Measurements from ENCODE around the gene PPM1L. TPM values are rescaled to one million over a fixed set of nuclear protein-coding genes. Genes with fewer than 3 reads are reported as not detected.

The PPM1L gene
- total and polyA plus RNA-seq, 7 experiments from 2014 or later, result 0.48 to 19.1 (median 5.3) TPM

DNA sequence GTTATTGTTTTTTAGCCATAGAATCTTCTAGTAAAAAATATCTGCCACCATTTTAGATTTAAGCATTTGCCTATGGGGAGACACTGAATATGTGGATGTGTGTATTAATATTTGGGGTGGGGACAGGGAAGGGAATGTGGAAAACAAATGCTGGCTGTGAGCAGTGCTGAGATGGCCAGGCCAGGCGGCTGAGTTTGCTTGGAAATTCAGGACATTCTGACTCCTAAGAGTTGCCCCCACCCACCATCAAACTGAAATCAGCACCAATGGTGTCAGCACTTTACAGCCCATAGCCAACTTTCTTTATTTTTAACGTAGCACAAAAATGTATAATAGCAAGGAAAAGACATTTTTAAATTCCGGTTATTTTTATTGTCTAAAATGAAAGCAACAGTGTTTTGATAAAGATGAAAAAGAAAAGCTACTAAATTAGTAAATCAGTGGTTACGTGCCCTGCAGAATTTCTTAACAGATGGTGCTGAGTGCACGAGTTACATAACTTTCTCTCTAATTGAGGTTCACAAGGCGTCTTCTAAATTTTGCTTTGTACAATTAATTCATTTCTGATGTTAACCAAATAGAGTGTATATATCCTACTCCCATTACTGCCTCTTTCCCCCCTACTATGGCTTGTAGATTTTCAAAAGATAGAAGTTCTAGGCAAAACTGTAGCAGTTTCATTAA, 315.1 kb downstream of the PPM1L start:
- peaks cover 0 to 3% (median 0%) of the 10 kb centered on the region in 11 donors for H3K9me3 Mint-ChIP-seq
- Histone ChIP-seq H3K27me3 (ENCODE audit: control insufficient read depth in 2 of 2, insufficient read depth in 2 of 2, low read length in 2 of 2) (no peaks in the 10 kb centered on the region), H3K9me3 (ENCODE audit: control insufficient read depth in 2 of 3, low read length in 3 of 3) (no peaks in the 10 kb centered on the region), H3K4me1 (ENCODE audit: control insufficient read depth in 2 of 2, insufficient read depth in 2 of 2, low read length in 2 of 2) (no peaks in the 10 kb centered on the region), H3K4me3 (ENCODE audit: low read length) (no peak overlapping the region), H3K27ac (ENCODE audit: low read depth, low read length) (no peak overlapping the region), H3K36me3 (ENCODE audit: control insufficient read depth in 2 of 3, insufficient read depth in 3 of 3, low read length in 3 of 3) (no peaks in the 10 kb centered on the region)
- H3K27ac Mint-ChIP-seq, result no peak overlapping the region
- POLR2A ChIA-PET, result no interaction called here
- H3K4me1 Mint-ChIP-seq, result peaks cover 0 to 56% (median 0%) of the 10 kb centered on the region in 7 donors
- peaks cover 0 to 4% (median 3%) of the 10 kb centered on the region in 5 donors for H3K36me3 Mint-ChIP-seq
- no peak for DNase-seq
- intact Hi-C loops (cut with micrococcal nuclease), result no loop called here
- CTCF ChIA-PET, result no interaction called here
- peaks cover 0 to 1% (median 0%) of the 10 kb centered on the region in 5 donors for H3K27me3 Mint-ChIP-seq
- H3K4me3 Mint-ChIP-seq, result peak overlapping the region in 1 of 10 donors; percentile 21
- ATAC-seq, result no peak

- ChIA-PET POLR2A (no interaction called here), CTCF (interaction anchor here (0.9 kb wide), 1 partner anchor 12 kb away, joined by 3 read pairs; no protein-coding TSS in a partner anchor)
- Mint-ChIP-seq H3K27me3 (peaks cover 0 to 7% (median 0%) of the 10 kb centered on the region in 5 donors), H3K27ac (no peak overlapping the region), H3K9me3 (peaks cover 0 to 3% (median 0%) of the 10 kb centered on the region in 11 donors), H3K36me3 (peaks cover 0 to 4% (median 3%) of the 10 kb centered on the region in 5 donors), H3K4me3 (peak overlapping the region in 1 of 10 donors; percentile 56), H3K4me1 (peaks cover 0 to 56% (median 0%) of the 10 kb centered on the region in 7 donors)
- Histone ChIP-seq H3K27ac (ENCODE audit: low read depth, low read length) (no peak overlapping the region), H3K36me3 (ENCODE audit: control insufficient read depth in 2 of 3, insufficient read depth in 3 of 3, low read length in 3 of 3) (no peaks in the 10 kb centered on the region), H3K9me3 (ENCODE audit: control insufficient read depth in 2 of 3, low read length in 3 of 3) (no peaks in the 10 kb centered on the region), H3K4me1 (ENCODE audit: control insufficient read depth in 2 of 2, insufficient read depth in 2 of 2, low read length in 2 of 2) (no peaks in the 10 kb centered on the region), H3K27me3 (ENCODE audit: control insufficient read depth in 2 of 2, insufficient read depth in 2 of 2, low read length in 2 of 2) (no peaks in the 10 kb centered on the region), H3K4me3 (ENCODE audit: low read length) (no peak overlapping the region)
- intact Hi-C loops (cut with micrococcal nuclease), result no loop called here
- ATAC-seq, result no peak
- DNase-seq, result no peak
Observed at GRCh38 chr3:161072211-161072621, 316.2 kb downstream of the PPM1L start.

DNA sequence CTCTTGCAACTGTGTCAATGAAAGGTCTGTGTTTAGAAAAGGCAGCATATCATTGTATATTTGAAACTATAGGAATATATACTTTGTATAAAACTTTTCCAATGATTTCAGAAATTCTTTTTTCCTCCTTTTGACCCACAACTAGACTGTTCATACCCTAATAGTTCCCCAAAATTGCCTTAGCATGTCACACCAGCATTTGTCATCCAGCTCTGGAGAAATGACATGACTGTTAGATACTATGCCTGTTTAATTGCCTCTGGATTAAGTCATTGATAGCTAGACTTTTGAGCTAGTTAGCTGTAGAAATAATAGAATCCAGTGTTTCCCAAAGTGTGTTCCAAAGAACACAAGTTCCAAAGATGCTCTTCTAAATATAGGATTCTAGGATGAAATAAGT, 316.7 kb downstream of the PPM1L start:
- Mint-ChIP-seq H3K36me3 (peaks cover 0 to 2% (median 0%) of the 10 kb centered on the region in 5 donors), H3K9me3 (peaks cover 0 to 3% (median 0%) of the 10 kb centered on the region in 11 donors), H3K4me1 (peaks cover 0 to 56% (median 0%) of the 10 kb centered on the region in 7 donors), H3K4me3 (peak overlapping the region in 1 of 10 donors; percentile 56), H3K27ac (peak overlapping the region in 1 of 9 donors; percentile 35), H3K27me3 (peaks cover 0 to 9% (median 0%) of the 10 kb centered on the region in 5 donors)
- no peaks in the 10 kb centered on the region for H3K36me3 ChIP-seq (ENCODE audit: control insufficient read depth in 2 of 3, insufficient read depth in 3 of 3, low read length in 3 of 3)
- intact Hi-C loops (cut with micrococcal nuclease), result no loop called here
- no peak overlapping the region for H3K4me3 ChIP-seq (ENCODE audit: low read length)
- H3K4me1 ChIP-seq (ENCODE audit: control insufficient read depth in 2 of 2, insufficient read depth in 2 of 2, low read length in 2 of 2), result no peaks in the 10 kb centered on the region
- no peaks in the 10 kb centered on the region for H3K27me3 ChIP-seq (ENCODE audit: control insufficient read depth in 2 of 2, insufficient read depth in 2 of 2, low read length in 2 of 2)
- DNase-seq, result no peak
- ChIA-PET CTCF (no interaction called here), POLR2A (no interaction called here)
- H3K9me3 ChIP-seq (ENCODE audit: control insufficient read depth in 2 of 3, low read length in 3 of 3), result no peaks in the 10 kb centered on the region
- H3K27ac ChIP-seq (ENCODE audit: low read depth, low read length), result no peak overlapping the region
- ATAC-seq, result no peak

- Histone ChIP-seq H3K4me3 (ENCODE audit: low read length) (no peak overlapping the region), H3K4me1 (ENCODE audit: control insufficient read depth in 2 of 2, insufficient read depth in 2 of 2, low read length in 2 of 2) (no peaks in the 10 kb centered on the region), H3K36me3 (ENCODE audit: control insufficient read depth in 2 of 3, insufficient read depth in 3 of 3, low read length in 3 of 3) (no peaks in the 10 kb centered on the region), H3K27me3 (ENCODE audit: control insufficient read depth in 2 of 2, insufficient read depth in 2 of 2, low read length in 2 of 2) (no peaks in the 10 kb centered on the region), H3K27ac (ENCODE audit: low read depth, low read length) (no peak overlapping the region), H3K9me3 (ENCODE audit: control insufficient read depth in 2 of 3, low read length in 3 of 3) (no peaks in the 10 kb centered on the region)
- peaks cover 0 to 58% (median 0%) of the 10 kb centered on the region in 7 donors for H3K4me1 Mint-ChIP-seq
- DNase-seq (no peak), ATAC-seq (no peak)
- peak overlapping the region in 1 of 10 donors; percentile 56 for H3K4me3 Mint-ChIP-seq
- peaks cover 0 to 3% (median 0%) of the 10 kb centered on the region in 11 donors for H3K9me3 Mint-ChIP-seq
- H3K27ac Mint-ChIP-seq, result peak overlapping the region in 1 of 9 donors; percentile 35
- peaks cover 0 to 9% (median 0%) of the 10 kb centered on the region in 5 donors for H3K27me3 Mint-ChIP-seq
- POLR2A ChIA-PET, result no interaction called here
- CTCF ChIA-PET, result no interaction called here
- intact Hi-C loops (cut with micrococcal nuclease), result no loop called here
- peaks cover 0 to 3% (median 0%) of the 10 kb centered on the region in 5 donors for H3K36me3 Mint-ChIP-seq
Observed at GRCh38 chr3:161073181-161073580, 317.1 kb downstream of the PPM1L start.

DNA sequence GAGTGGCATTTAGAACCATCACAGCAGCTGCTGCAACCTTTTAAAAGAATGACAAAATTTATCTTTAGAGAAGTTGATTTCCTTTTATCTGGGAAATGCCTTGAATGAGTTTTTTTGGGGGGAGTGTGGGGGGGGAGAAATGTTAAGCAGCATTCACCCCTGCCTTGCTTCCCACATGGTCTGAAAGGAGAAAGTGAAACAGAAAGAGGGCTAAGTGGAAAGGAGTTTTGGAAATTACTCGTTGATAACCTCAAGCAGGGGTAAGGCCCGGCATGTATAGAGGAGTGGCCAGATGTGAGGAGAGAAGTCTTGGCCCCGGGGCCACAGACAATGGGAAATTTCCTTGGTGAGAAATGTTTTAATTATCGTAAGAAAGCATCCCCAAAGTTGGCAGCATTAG, 325.6 kb downstream of the PPM1L start:
- peak overlapping the region in 1 of 10 donors; percentile 24 for H3K4me3 Mint-ChIP-seq
- intact Hi-C loops (cut with micrococcal nuclease), result no loop called here
- no peak overlapping the region for H3K27ac Mint-ChIP-seq
- ATAC-seq (no peak), DNase-seq (no peak)
- Histone ChIP-seq H3K4me3 (ENCODE audit: low read length) (no peak overlapping the region), H3K27ac (ENCODE audit: low read depth, low read length) (no peak overlapping the region), H3K36me3 (ENCODE audit: control insufficient read depth in 2 of 3, insufficient read depth in 3 of 3, low read length in 3 of 3) (no peaks in the 10 kb centered on the region), H3K4me1 (ENCODE audit: control insufficient read depth in 2 of 2, insufficient read depth in 2 of 2, low read length in 2 of 2) (no peaks in the 10 kb centered on the region), H3K27me3 (ENCODE audit: control insufficient read depth in 2 of 2, insufficient read depth in 2 of 2, low read length in 2 of 2) (no peaks in the 10 kb centered on the region), H3K9me3 (ENCODE audit: control insufficient read depth in 2 of 3, low read length in 3 of 3) (no peaks in the 10 kb centered on the region)
- peaks cover 0 to 17% (median 0%) of the 10 kb centered on the region in 5 donors for H3K36me3 Mint-ChIP-seq
- H3K27me3 Mint-ChIP-seq, result peaks cover 0 to 5% (median 4%) of the 10 kb centered on the region in 5 donors
- POLR2A ChIA-PET, result no interaction called here
- H3K4me1 Mint-ChIP-seq, result peaks cover 0 to 40% (median 0%) of the 10 kb centered on the region in 7 donors
- H3K9me3 Mint-ChIP-seq, result no peaks in the 10 kb centered on the region
- CTCF ChIA-PET, result interaction anchor here (0.6 kb wide), 1 partner anchor 176 kb away, joined by 3 read pairs; no protein-coding TSS in a partner anchor

GRCh38 chr3:161082063-161082462, 326.0 kb downstream of the PPM1L start:
- Histone ChIP-seq H3K9me3 (ENCODE audit: control insufficient read depth in 2 of 3, low read length in 3 of 3) (no peaks in the 10 kb centered on the region), H3K4me3 (ENCODE audit: low read length) (no peak overlapping the region), H3K36me3 (ENCODE audit: control insufficient read depth in 2 of 3, insufficient read depth in 3 of 3, low read length in 3 of 3) (no peaks in the 10 kb centered on the region), H3K27me3 (ENCODE audit: control insufficient read depth in 2 of 2, insufficient read depth in 2 of 2, low read length in 2 of 2) (no peaks in the 10 kb centered on the region), H3K4me1 (ENCODE audit: control insufficient read depth in 2 of 2, insufficient read depth in 2 of 2, low read length in 2 of 2) (no peaks in the 10 kb centered on the region), H3K27ac (ENCODE audit: low read depth, low read length) (no peak overlapping the region)
- ATAC-seq (no peak), DNase-seq (no peak)
- H3K27ac Mint-ChIP-seq, result peak overlapping the region in 1 of 9 donors; percentile 46
- peaks cover 0 to 38% (median 0%) of the 10 kb centered on the region in 7 donors for H3K4me1 Mint-ChIP-seq
- no peaks in the 10 kb centered on the region for H3K9me3 Mint-ChIP-seq
- H3K4me3 Mint-ChIP-seq, result peak overlapping the region in 1 of 10 donors; percentile 24
- ChIA-PET CTCF (interaction anchor here (0.6 kb wide), 1 partner anchor 177 kb away, joined by 3 read pairs; no protein-coding TSS in a partner anchor), POLR2A (no interaction called here)
- peaks cover 0 to 17% (median 0%) of the 10 kb centered on the region in 5 donors for H3K36me3 Mint-ChIP-seq
- peaks cover 0 to 4% (median 3%) of the 10 kb centered on the region in 5 donors for H3K27me3 Mint-ChIP-seq
- intact Hi-C loops (cut with micrococcal nuclease), result no loop called here
